Left forelimb (tissue), 1 donor: ENCODE results near the gene TRPC4AP.
"Not testable (repeated sequence)": the region's sequence is repeated elsewhere in the genome, so short reads cannot be mapped to it uniquely, and the experiment has no call there.

ENCODE experiments used
- DNase-seq: peaks from one replicate; pipeline ENCODE4 v3.0.0-alpha.2; 2018; ENCODE audit warnings: low spot score

TRPC4AP gene

GRCh38 chr20:35055445-35056276 lies 36.9 kb downstream of the TRPC4AP start:
- DNase-seq, result no peak

- DNase-seq, result no peak
Measured at GRCh38 chr20:35054814-35055213, 37.8 kb downstream of the TRPC4AP start.

GRCh38 chr20:35052616-35053015 lies 40.0 kb downstream of the TRPC4AP start:
- not testable (repeated sequence) for DNase-seq

GRCh38 chr20:35049776-35050352 lies 42.7 kb downstream of the TRPC4AP start:
- no peak for DNase-seq

- DNase-seq, result no peak
Measured at GRCh38 chr20:35048739-35049138, 43.9 kb downstream of the TRPC4AP start.

- DNase-seq, result no peak
Measured at GRCh38 chr20:35042268-35042667, 50.3 kb downstream of the TRPC4AP start.

GRCh38 chr20:35040646-35041045 lies 52.0 kb downstream of the TRPC4AP start:
- DNase-seq, result no peak

GRCh38 chr20:35039846-35040489 lies 52.6 kb downstream of the TRPC4AP start:
- no peak for DNase-seq

GRCh38 chr20:35039146-35039545 lies 53.5 kb downstream of the TRPC4AP start:
- no peak for DNase-seq

- DNase-seq, result no peak
Measured at GRCh38 chr20:35034145-35034544, 58.5 kb downstream of the TRPC4AP start.

- no peak for DNase-seq
Measured at GRCh38 chr20:35030136-35030535, 62.5 kb downstream of the TRPC4AP start.

GRCh38 chr20:35027301-35027700 lies 65.3 kb downstream of the TRPC4AP start:
- DNase-seq, result no peak

GRCh38 chr20:35025116-35025515 lies 67.5 kb downstream of the TRPC4AP start:
- DNase-seq, result no peak

- DNase-seq, result no peak
Measured at GRCh38 chr20:35023624-35024023, 69.0 kb downstream of the TRPC4AP start.

GRCh38 chr20:35021831-35022230 lies 70.8 kb downstream of the TRPC4AP start:
- DNase-seq, result no peak

GRCh38 chr20:35021063-35021462 lies 71.5 kb downstream of the TRPC4AP start:
- no peak for DNase-seq

- DNase-seq, result no peak
Measured at GRCh38 chr20:35020108-35020928, 72.3 kb downstream of the TRPC4AP start.

GRCh38 chr20:35018590-35019371 lies 73.8 kb downstream of the TRPC4AP start:
- DNase-seq, result no peak

GRCh38 chr20:35017099-35017835 lies 75.3 kb downstream of the TRPC4AP start:
- DNase-seq, result no peak

- DNase-seq, result no peak
Measured at GRCh38 chr20:35015863-35016193, 76.8 kb downstream of the TRPC4AP start.

- no peak for DNase-seq
Measured at GRCh38 chr20:35014537-35014936, 78.1 kb downstream of the TRPC4AP start.
